Measurements from ENCODE around the gene ZNF438.
"Not testable (repeated sequence)": the region's sequence is repeated elsewhere in the genome, so short reads cannot be mapped to it uniquely, and the experiment has no call there.

Gene ZNF438

GRCh38 chr10:30820261-30820991, 211.2 kb downstream of the ZNF438 start:
- no peak for DNase-seq

- DNase-seq = no peak
Measured at GRCh38 chr10:30819341-30820181, 212.1 kb downstream of the ZNF438 start.

GRCh38 chr10:30818854-30819253, 212.8 kb downstream of the ZNF438 start:
- DNase-seq = no peak

- DNase-seq = no peak
Measured at GRCh38 chr10:30818010-30818660, 213.5 kb downstream of the ZNF438 start.

GRCh38 chr10:30817541-30817940, 214.1 kb downstream of the ZNF438 start:
- DNase-seq = no peak

GRCh38 chr10:30816820-30817171, 214.9 kb downstream of the ZNF438 start:
- DNase-seq = no peak

GRCh38 chr10:30816159-30816819, 215.4 kb downstream of the ZNF438 start:
- DNase-seq = no peak

- no peak for DNase-seq
Measured at GRCh38 chr10:30813872-30814481, 217.7 kb downstream of the ZNF438 start.

- DNase-seq = no peak
Measured at GRCh38 chr10:30812018-30812851, 219.4 kb downstream of the ZNF438 start.

GRCh38 chr10:30811276-30812017, 220.2 kb downstream of the ZNF438 start:
- no peak for DNase-seq

- no peak for DNase-seq
Measured at GRCh38 chr10:30810416-30810815, 221.2 kb downstream of the ZNF438 start.

GRCh38 chr10:30806850-30807249, 224.8 kb downstream of the ZNF438 start:
- DNase-seq = no peak

GRCh38 chr10:30805061-30805460, 226.6 kb downstream of the ZNF438 start:
- DNase-seq = no peak

- DNase-seq = no peak
Measured at GRCh38 chr10:30804478-30805055, 227.1 kb downstream of the ZNF438 start.

GRCh38 chr10:30803892-30804322, 227.8 kb downstream of the ZNF438 start:
- DNase-seq = no peak

GRCh38 chr10:30803058-30803457, 228.6 kb downstream of the ZNF438 start:
- no peak for DNase-seq

GRCh38 chr10:30800368-30800767, 231.3 kb downstream of the ZNF438 start:
- DNase-seq = no peak

GRCh38 chr10:30798646-30799185, 232.9 kb downstream of the ZNF438 start:
- no peak for DNase-seq

- not testable (repeated sequence) for DNase-seq
Measured at GRCh38 chr10:30795024-30795423, 236.6 kb downstream of the ZNF438 start.

Measured in NCI-H1436 treated with DMSO at 0.1 percent for 48 hours (cell line).